TTC549 (cell line): ENCODE data around the gene IL32.

ENCODE experiments used
- FAIRE-seq: peaks from 2 replicates; lab custom pipeline; 2012; peaks lifted over from hg19 to GRCh38; lab: Jason Lieb, UNC

The IL32 gene

DNA sequence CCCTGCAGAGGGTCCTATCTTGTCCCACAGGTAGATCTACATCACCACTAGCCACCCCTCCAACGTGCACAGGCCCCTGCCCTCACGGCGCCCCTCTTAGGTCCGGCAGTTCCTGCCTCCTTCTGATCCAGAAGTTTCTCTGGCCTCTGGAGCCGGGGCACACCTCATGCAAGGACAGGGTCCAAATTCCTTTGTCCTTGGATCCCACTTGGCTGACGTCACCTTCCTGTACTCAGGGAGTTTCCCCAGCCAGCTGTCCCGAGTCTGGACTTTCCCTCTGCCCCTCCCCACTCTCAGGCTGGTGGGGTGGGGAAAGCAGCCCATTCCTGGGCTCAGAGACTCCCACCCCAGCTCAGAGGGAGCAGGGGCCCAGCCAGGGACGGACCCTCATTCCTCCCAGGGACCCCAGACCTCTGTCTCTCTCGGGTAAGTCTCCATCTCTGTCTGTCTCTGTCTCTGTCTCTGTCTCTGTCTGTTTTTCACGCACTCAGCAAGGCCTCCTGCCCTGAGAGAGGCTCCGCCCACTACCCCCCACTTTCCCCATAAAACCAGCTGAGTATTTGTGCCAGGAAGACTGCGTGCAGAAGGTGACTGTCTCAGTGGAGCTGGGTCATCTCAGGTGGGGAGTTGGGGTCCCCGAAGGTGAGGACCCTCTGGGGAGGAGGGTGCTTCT lies at the start of gene IL32:
Gene IL32, plus strand, starts transcription at position 572 of the 673 bp plus-strand sequence. CDS start 172 bp downstream, outside the sequence.
- FAIRE-seq, result no peak

- no peak for FAIRE-seq
Observed at GRCh38 chr16:3015865-3016521, 49.4 kb upstream of the IL32 start.

DNA sequence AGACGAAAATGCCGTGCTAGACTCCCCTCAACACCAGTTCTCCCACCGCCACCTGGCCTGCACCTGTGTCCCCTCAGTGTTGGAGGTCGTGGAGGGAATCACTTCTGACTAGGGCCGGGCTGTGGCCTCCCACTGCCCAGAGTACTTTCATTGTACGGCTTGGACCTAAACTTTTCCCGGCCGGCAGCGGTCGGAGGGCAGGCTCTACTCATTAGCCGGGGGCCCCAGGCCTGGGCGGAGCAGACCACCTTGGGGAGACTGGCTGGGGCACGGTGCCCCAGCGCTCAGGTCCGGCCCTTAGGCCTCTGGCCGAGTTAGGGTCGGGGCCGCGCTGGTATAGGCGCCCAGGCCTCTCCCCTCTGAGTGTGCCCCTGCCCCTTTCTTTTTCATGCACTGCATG lies 48.1 kb upstream of the IL32 start:
- no peak for FAIRE-seq

GRCh38 chr16:3017794-3018506 lies 47.5 kb upstream of the IL32 start, which contains the start of gene CLDN6:
TSS of gene CLDN6 (minus strand) at chr16:3018183. CDS start at chr16:3016021, 2,162 bp downstream.
- FAIRE-seq, result no peak

- FAIRE-seq, result no peak
Observed at GRCh38 chr16:3019594-3020246, 45.7 kb upstream of the IL32 start.

GRCh38 chr16:3020247-3020603 lies 45.2 kb upstream of the IL32 start, which contains the start of gene TNFRSF12A:
TSS of gene TNFRSF12A (plus strand) at chr16:3020368. CDS start at chr16:3020398, 30 bp downstream.
- FAIRE-seq, result no peak

DNA sequence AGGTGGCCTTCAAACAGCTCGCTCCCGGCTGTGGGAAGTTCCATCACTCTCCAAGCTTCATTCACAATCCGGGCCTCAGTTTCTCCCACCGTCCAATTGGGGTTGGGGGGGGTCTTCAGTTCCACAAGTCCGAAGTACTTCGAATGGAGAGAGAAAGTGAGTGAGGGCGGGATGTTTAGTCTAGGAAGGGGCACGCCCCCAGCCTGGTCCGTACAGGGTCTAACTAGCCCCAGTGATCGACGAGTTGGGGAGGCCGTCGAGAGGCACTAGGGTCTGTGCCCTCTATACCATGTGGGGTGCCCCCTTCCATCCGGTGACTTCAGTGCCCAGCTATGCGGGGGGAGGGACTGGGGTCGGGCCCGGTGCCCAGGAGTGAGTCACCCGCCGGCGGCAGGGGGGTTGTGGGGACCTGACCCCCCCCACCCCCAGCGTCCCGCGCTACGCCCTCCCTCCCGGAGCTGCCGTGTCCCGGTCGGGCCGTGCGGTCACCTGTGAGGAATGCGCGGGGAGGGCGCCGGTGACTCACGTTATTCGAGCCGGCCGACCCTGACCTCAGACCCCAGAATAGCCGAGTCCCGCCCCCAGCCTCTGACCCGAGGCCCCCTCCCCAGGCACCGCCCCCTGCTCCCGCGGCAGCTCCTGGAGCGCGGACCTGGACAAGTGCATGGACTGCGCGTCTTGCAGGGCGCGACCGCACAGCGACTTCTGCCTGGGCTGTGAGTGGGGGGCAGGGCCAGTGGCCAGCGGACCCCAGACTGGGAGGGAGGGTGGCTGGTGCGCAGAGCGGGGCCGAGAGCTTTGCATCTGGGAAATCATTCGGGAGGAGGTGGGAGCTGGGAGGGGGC lies 44.6 kb upstream of the IL32 start:
- no peak for FAIRE-seq

DNA sequence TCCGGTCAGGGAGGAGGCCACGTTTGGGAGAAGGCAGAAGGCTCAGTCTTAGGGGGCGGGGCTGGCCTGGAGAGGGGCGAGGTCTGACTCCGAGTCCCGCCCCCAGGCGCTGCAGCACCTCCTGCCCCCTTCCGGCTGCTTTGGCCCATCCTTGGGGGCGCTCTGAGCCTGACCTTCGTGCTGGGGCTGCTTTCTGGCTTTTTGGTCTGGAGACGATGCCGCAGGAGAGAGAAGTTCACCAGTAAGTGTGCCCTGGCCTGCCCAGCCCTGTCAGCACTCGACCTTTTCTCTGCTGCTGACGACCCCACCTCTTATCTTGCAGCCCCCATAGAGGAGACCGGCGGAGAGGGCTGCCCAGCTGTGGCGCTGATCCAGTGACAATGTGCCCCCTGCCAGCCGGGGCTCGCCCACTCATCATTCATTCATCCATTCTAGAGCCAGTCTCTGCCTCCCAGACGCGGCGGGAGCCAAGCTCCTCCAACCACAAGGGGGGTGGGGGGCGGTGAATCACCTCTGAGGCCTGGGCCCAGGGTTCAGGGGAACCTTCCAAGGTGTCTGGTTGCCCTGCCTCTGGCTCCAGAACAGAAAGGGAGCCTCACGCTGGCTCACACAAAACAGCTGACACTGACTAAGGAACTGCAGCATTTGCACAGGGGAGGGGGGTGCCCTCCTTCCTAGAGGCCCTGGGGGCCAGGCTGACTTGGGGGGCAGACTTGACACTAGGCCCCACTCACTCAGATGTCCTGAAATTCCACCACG lies 43.8 kb upstream of the IL32 start:
- peak; percentile 74 for FAIRE-seq

DNA sequence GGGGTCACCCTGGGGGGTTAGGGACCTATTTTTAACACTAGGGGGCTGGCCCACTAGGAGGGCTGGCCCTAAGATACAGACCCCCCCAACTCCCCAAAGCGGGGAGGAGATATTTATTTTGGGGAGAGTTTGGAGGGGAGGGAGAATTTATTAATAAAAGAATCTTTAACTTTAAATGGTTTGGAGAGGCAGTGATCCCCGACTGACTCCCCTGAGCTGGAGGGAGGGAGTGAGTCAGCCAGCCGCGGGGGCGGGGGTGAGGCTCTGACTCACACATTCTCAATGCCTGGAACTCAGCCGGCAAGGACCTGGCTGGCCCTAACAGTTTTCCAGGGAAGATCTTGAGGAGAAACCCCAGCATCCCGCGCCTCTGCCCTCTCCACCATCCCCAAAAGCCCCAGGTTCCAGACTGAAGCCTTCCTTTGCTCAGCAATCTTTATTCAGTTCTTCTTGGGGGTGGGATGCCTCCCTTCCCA lies 43.2 kb upstream of the IL32 start:
- FAIRE-seq, result no peak

- FAIRE-seq, result no peak
Observed at GRCh38 chr16:3022684-3023414, 42.6 kb upstream of the IL32 start.

DNA sequence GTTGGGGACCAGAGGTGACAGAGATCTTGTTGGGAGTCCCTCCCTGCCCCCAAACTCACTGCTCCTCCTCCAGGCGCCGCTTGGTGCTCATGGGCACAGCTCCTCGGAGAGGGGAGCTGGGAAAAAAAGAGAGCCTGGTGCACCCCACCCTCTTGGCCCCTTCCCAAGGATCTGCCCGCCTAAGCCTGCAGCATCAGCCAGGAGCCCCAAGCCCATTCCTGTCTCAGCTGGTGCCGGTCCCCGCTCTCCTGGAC lies 42.1 kb upstream of the IL32 start:
- no peak for FAIRE-seq

DNA sequence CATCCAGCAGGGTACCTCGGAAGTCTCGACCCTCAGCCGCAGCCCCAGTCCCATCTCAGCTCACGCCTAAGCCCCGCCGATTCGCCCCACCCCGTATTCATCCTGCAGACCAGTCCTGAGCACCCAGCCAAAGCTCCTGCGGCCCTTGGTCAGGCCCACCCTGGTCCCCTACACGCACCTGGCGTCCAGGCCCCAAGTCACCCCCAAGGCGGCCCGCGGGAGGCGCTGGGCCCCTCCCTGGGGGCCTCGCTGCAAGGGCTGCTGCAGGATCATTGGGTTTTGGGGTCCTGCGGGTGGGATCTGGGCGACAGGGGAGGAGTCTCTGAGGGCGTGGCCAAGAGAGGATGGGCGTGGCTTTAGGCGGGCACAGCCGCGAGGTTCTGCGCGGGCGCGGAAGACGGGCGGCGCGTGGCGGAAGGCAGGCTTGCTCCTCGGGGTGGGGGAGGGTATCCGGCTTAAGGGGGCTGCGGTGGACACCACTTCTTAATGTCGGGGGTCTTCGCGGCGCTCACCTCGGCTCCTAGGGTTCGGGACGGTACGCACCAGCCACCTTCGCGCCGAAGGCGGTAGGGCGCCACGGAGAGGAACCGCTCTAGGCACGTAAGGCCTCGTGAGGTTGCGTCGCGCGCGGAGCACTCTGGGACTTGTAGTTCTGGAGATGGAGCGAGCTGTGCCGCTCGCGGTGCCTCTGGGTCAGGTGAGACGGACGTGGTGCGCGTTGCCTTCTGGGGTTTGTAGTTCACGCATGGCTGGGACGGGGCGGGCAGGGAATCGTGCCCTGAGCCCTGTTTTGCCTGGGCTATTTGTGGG lies 41.6 kb upstream of the IL32 start, which contains the start of the genes HCFC1R1 and THOC6:
Gene HCFC1R1, minus strand, starts transcription at position 274 of the 810 bp plus-strand sequence. Its CDS starts 1 bp downstream, at position 273.
Gene THOC6, plus strand, starts transcription at position 367 of the 810 bp plus-strand sequence. Its CDS starts 292 bp downstream, at position 659.
- peak; percentile 47 for FAIRE-seq

- no peak for FAIRE-seq
Observed at GRCh38 chr16:3025032-3026002, 40.1 kb upstream of the IL32 start.

GRCh38 chr16:3026003-3026378 lies 39.4 kb upstream of the IL32 start:
- no peak for FAIRE-seq

- no peak for FAIRE-seq
Observed at GRCh38 chr16:3026609-3027488, 38.6 kb upstream of the IL32 start.

DNA sequence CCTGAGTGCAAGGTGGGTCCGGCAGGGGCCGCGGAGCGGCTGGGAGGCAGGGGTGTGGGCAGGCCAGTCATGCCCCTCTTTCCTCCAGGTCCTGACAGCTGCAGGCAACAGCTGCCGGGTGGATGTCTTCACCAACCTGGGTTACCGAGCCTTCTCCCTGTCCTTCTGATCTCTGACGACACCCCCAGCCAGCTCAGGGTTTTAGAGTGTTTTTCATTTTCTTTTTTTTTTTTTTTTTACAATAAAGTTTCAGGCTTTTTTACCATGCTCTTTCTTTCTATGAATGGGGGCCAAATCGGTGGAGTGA lies 38.0 kb upstream of the IL32 start:
- FAIRE-seq, result no peak

- no peak for FAIRE-seq
Observed at GRCh38 chr16:3027983-3028715, 37.3 kb upstream of the IL32 start.
